ENCODE data around the gene PACRG. TPM values are rescaled to one million over a fixed set of nuclear protein-coding genes. Genes with fewer than 3 reads are reported as not detected.

PACRG gene
- total and polyA plus RNA-seq, 3 donors from 2014 or later: 54.0 to 84.6 (median 81.7) TPM

- TF ChIP-seq POLR2A (IDR thresholded peaks at IDR 0.05) (no peak), CTCF (IDR thresholded peaks at IDR 0.05) (no peak)
- Histone ChIP-seq H3K27ac (no peak overlapping the region), H3K4me3 (peak overlapping the region in 1 of 2 donors; percentile 34), H3K27me3 (no peaks in the 10 kb centered on the region), H3K4me1 (peaks cover 1% of the 10 kb centered on the region), H3K36me3 (ENCODE audit: low read depth, missing control alignments) (no peaks in the 10 kb centered on the region), H3K9me3 (no peaks in the 10 kb centered on the region)
- no peak for DNase-seq
- intact Hi-C loops (cut with DNase I; ENCODE audit: low total_unique reads): no loop called here
- 74 to 89% methylated on average over 11 of the region's 11 CpGs for WGBS, 2 donors
Measured at GRCh38 chr6:163169521-163169920, 441.7 kb downstream of the PACRG start.

GRCh38 chr6:163170294-163170883, 442.6 kb downstream of the PACRG start:
- intact Hi-C loops (cut with DNase I; ENCODE audit: low total_unique reads): no loop called here
- no peaks in the 10 kb centered on the region for H3K36me3 ChIP-seq (ENCODE audit: low read depth, missing control alignments)
- H3K27ac ChIP-seq: no peak overlapping the region
- WGBS, 2 donors: 63 to 80% methylated on average over 14 of the region's 14 CpGs
- no peaks in the 10 kb centered on the region for H3K9me3 ChIP-seq
- no peaks in the 10 kb centered on the region for H3K27me3 ChIP-seq
- DNase-seq: peak; percentile 65
- TF ChIP-seq POLR2A (IDR thresholded peaks at IDR 0.05) (no peak), CTCF (IDR thresholded peaks at IDR 0.05) (peak; percentile 41 to 68 (median 62))
- peak overlapping the region in 1 of 2 donors; percentile 34 for H3K4me3 ChIP-seq
- no peaks in the 10 kb centered on the region for H3K4me1 ChIP-seq

GRCh38 chr6:163173741-163174140, 446.0 kb downstream of the PACRG start:
- Histone ChIP-seq H3K36me3 (ENCODE audit: low read depth, missing control alignments) (no peaks in the 10 kb centered on the region), H3K4me3 (no peak overlapping the region), H3K9me3 (no peaks in the 10 kb centered on the region), H3K27me3 (no peaks in the 10 kb centered on the region), H3K4me1 (no peaks in the 10 kb centered on the region), H3K27ac (no peak overlapping the region)
- TF ChIP-seq POLR2A (IDR thresholded peaks at IDR 0.05) (no peak), CTCF (IDR thresholded peaks at IDR 0.05) (no peak)
- intact Hi-C loops (cut with DNase I; ENCODE audit: low total_unique reads): no loop called here
- WGBS, 2 donors: 88 to 91% methylated on average over 6 of the region's 6 CpGs
- no peak for DNase-seq

- TF ChIP-seq CTCF (IDR thresholded peaks at IDR 0.05): no peak
- no peak for TF ChIP-seq POLR2A (IDR thresholded peaks at IDR 0.05)
- WGBS, 2 donors: 88 to 90% methylated on average over 4 of the region's 4 CpGs
- intact Hi-C loops (cut with DNase I; ENCODE audit: low total_unique reads): no loop called here
- Histone ChIP-seq H3K9me3 (no peaks in the 10 kb centered on the region), H3K27me3 (no peaks in the 10 kb centered on the region), H3K4me3 (no peak overlapping the region), H3K36me3 (ENCODE audit: low read depth, missing control alignments) (no peaks in the 10 kb centered on the region), H3K4me1 (no peaks in the 10 kb centered on the region), H3K27ac (no peak overlapping the region)
- DNase-seq: no peak
Measured at GRCh38 chr6:163175301-163175700, 447.5 kb downstream of the PACRG start.

- DNase-seq: no peak
- Histone ChIP-seq H3K36me3 (ENCODE audit: low read depth, missing control alignments) (no peaks in the 10 kb centered on the region), H3K27me3 (no peaks in the 10 kb centered on the region), H3K27ac (no peak overlapping the region), H3K9me3 (no peaks in the 10 kb centered on the region), H3K4me1 (no peaks in the 10 kb centered on the region), H3K4me3 (no peak overlapping the region)
- intact Hi-C loops (cut with DNase I; ENCODE audit: low total_unique reads): no loop called here
- TF ChIP-seq POLR2A (IDR thresholded peaks at IDR 0.05): no peak
- no peak for TF ChIP-seq CTCF (IDR thresholded peaks at IDR 0.05)
- WGBS, 2 donors: 79 to 86% methylated on average over 3 of the region's 3 CpGs
Measured at GRCh38 chr6:163176097-163176496, 448.3 kb downstream of the PACRG start.

Measured in testis (tissue), 3 donors.